Stimulated activated CD8-positive, alpha-beta memory T cell treated with anti-CD3 and anti-CD28 coated beads, Interleukin-4, amount 100 ng/mL, for 24 hours (primary cell): ENCODE results near the gene CAPN1.
"Not testable (repeated sequence)": the region's sequence is repeated elsewhere in the genome, so short reads cannot be mapped to it uniquely, and the experiment has no call there.

Source experiments
- DNase-seq: peaks from one replicate; pipeline ENCODE4 v3.0.0-alpha.2; 2020; ENCODE audit warnings: low read depth

Gene CAPN1

GRCh38 chr11:65181569-65182257 lies at the start of gene CAPN1:
Gene CAPN1 (plus strand): TSS chr11:65181928. CDS start chr11:65182702, 774 bp downstream.
- peak; percentile 55 for DNase-seq

GRCh38 chr11:65132238-65132987 lies 49.3 kb upstream of the CAPN1 start:
- DNase-seq: no peak

- no peak for DNase-seq
Observed at GRCh38 chr11:65132988-65133700, 48.6 kb upstream of the CAPN1 start.

GRCh38 chr11:65133724-65134123 lies 48.0 kb upstream of the CAPN1 start:
- DNase-seq: no peak

- peak; percentile 86 for DNase-seq
Observed at GRCh38 chr11:65134240-65134951, 47.3 kb upstream of the CAPN1 start, which contains the start of gene SYVN1. Gene SYVN1 (minus strand): TSS chr11:65134519. CDS start chr11:65133601, 918 bp downstream.

GRCh38 chr11:65134952-65135632 lies 46.6 kb upstream of the CAPN1 start:
- peak; percentile 63 for DNase-seq

- DNase-seq: no peak
Observed at GRCh38 chr11:65135633-65136145, 46.0 kb upstream of the CAPN1 start.

- DNase-seq: no peak
Observed at GRCh38 chr11:65136515-65137096, 45.1 kb upstream of the CAPN1 start.

GRCh38 chr11:65141896-65142494 lies 39.7 kb upstream of the CAPN1 start:
- no peak for DNase-seq

GRCh38 chr11:65147352-65148075 lies 34.2 kb upstream of the CAPN1 start:
- no peak for DNase-seq

- DNase-seq: no peak
Observed at GRCh38 chr11:65148657-65149056, 33.1 kb upstream of the CAPN1 start.

GRCh38 chr11:65150131-65150508 lies 31.6 kb upstream of the CAPN1 start:
- not testable (repeated sequence) for DNase-seq

GRCh38 chr11:65150509-65151299 lies 31.0 kb upstream of the CAPN1 start:
- no peak for DNase-seq

- DNase-seq: no peak
Observed at GRCh38 chr11:65151331-65151899, 30.3 kb upstream of the CAPN1 start.

- no peak for DNase-seq
Observed at GRCh38 chr11:65152122-65152521, 29.6 kb upstream of the CAPN1 start.

GRCh38 chr11:65156256-65156655 lies 25.5 kb upstream of the CAPN1 start:
- DNase-seq: no peak

- no peak for DNase-seq
Observed at GRCh38 chr11:65156926-65157325, 24.8 kb upstream of the CAPN1 start.

- DNase-seq: no peak
Observed at GRCh38 chr11:65157336-65157735, 24.4 kb upstream of the CAPN1 start.

GRCh38 chr11:65159012-65159411 lies 22.7 kb upstream of the CAPN1 start:
- no peak for DNase-seq
